Measurements from ENCODE around the gene TRAPPC3L.
"Not testable (repeated sequence)": the region's sequence is repeated elsewhere in the genome, so short reads cannot be mapped to it uniquely, and the experiment has no call there.

TRAPPC3L gene

DNA sequence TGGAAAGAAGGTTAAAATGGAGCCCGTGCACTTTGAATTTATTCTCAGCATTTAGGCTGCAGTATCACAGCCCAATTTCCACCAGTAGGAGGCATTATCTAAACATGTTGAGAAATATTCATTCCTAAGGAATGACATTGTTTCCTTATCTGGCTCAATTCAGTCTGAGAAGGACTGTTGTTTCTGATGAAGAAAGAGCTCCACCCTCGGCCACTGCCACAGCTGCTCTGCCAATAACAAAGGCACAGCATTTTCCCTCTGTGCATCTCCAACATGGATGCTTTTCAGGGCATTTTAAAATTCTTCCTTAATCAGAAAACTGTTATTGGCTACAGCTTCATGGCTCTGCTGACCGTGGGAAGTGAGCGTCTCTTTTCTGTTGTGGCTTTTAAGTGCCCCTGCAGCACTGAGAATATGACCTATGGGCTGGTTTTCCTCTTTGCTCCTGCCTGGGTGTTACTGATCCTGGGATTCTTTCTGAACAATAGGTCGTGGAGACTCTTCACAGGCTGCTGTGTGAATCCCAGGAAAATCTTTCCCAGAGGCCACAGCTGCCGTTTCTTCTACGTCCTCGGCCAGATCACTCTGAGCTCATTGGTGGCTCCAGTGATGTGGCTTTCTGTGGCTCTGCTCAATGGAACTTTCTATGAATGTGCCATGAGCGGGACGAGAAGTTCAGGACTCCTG is 33.9 kb downstream of the TRAPPC3L start, which contains the start of gene CALHM5:
TSS of gene CALHM5 (plus strand) at position 216 of the 687 bp plus-strand sequence. CDS start at position 274, 58 bp downstream.
- Histone ChIP-seq H3K4me1 (ENCODE audit: control insufficient read depth, low read depth, low read length) (peaks cover 8% of the 10 kb centered on the region), H3K4me3 (ENCODE audit: low read length) (no peak within 1 kb of the TSS), H3K9ac (ENCODE audit: low read length) (peak within 1 kb of the TSS; percentile 20), H3K27me3 (ENCODE audit: control insufficient read depth, insufficient read depth, low read length) (no peaks in the 10 kb centered on the region), H3K36me3 (ENCODE audit: control insufficient read depth, low read depth, low read length) (no peaks in the 10 kb centered on the region), H3K9me3 (ENCODE audit: control insufficient read depth, low read depth, low read length) (no peaks in the 10 kb centered on the region), H3K27ac (ENCODE audit: low read length) (peak within 1 kb of the TSS; percentile 27)

DNA sequence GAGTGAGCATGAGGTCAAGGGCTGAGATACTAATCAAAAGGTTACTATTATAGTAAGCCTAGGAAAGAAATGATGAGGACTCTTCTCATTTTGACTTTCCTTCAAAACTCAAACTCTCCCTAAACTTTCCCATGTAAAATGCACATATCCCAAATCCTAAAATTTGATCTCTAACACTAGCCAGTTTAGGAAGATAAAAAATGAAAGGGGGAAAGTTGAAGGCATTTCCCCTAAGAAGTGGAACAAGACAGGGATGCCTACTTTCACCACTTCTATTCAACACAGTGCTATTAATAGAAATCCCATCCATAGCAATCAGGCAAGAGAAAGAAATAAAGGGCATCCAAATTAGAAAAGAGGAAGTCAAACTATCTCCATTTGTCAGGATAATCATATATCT is 37.0 kb downstream of the TRAPPC3L start:
- no peaks in the 10 kb centered on the region for H3K27me3 ChIP-seq (ENCODE audit: control insufficient read depth, insufficient read depth, low read length)
- H3K27ac ChIP-seq (ENCODE audit: low read length) = no peak overlapping the region
- H3K4me1 ChIP-seq (ENCODE audit: control insufficient read depth, low read depth, low read length) = peaks cover 8% of the 10 kb centered on the region
- H3K36me3 ChIP-seq (ENCODE audit: control insufficient read depth, low read depth, low read length) = no peaks in the 10 kb centered on the region
- H3K9me3 ChIP-seq (ENCODE audit: control insufficient read depth, low read depth, low read length) = no peaks in the 10 kb centered on the region
- H3K4me3 ChIP-seq (ENCODE audit: low read length) = no peak overlapping the region
- no peak overlapping the region for H3K9ac ChIP-seq (ENCODE audit: low read length)

GRCh38 chr6:116507324-116507723 is 38.2 kb downstream of the TRAPPC3L start:
- H3K4me1 ChIP-seq (ENCODE audit: control insufficient read depth, low read depth, low read length) = peaks cover 8% of the 10 kb centered on the region
- H3K9ac ChIP-seq (ENCODE audit: low read length) = no peak overlapping the region
- no peak overlapping the region for H3K27ac ChIP-seq (ENCODE audit: low read length)
- no peaks in the 10 kb centered on the region for H3K9me3 ChIP-seq (ENCODE audit: control insufficient read depth, low read depth, low read length)
- H3K4me3 ChIP-seq (ENCODE audit: low read length) = no peak overlapping the region
- no peaks in the 10 kb centered on the region for H3K27me3 ChIP-seq (ENCODE audit: control insufficient read depth, insufficient read depth, low read length)
- H3K36me3 ChIP-seq (ENCODE audit: control insufficient read depth, low read depth, low read length) = no peaks in the 10 kb centered on the region

GRCh38 chr6:116500969-116501433 is 44.5 kb downstream of the TRAPPC3L start:
- Histone ChIP-seq H3K27me3 (ENCODE audit: control insufficient read depth, insufficient read depth, low read length) (no peaks in the 10 kb centered on the region), H3K9ac (ENCODE audit: low read length) (no peak overlapping the region), H3K4me3 (ENCODE audit: low read length) (no peak overlapping the region), H3K4me1 (ENCODE audit: control insufficient read depth, low read depth, low read length) (no peaks in the 10 kb centered on the region), H3K9me3 (ENCODE audit: control insufficient read depth, low read depth, low read length) (no peaks in the 10 kb centered on the region), H3K36me3 (ENCODE audit: control insufficient read depth, low read depth, low read length) (no peaks in the 10 kb centered on the region), H3K27ac (ENCODE audit: low read length) (no peak overlapping the region)

- Histone ChIP-seq H3K27me3 (ENCODE audit: control insufficient read depth, insufficient read depth, low read length) (no peaks in the 10 kb centered on the region), H3K4me1 (ENCODE audit: control insufficient read depth, low read depth, low read length) (peaks cover 1% of the 10 kb centered on the region), H3K9me3 (ENCODE audit: control insufficient read depth, low read depth, low read length) (no peaks in the 10 kb centered on the region), H3K4me3 (ENCODE audit: low read length) (no peak overlapping the region), H3K27ac (ENCODE audit: low read length) (no peak overlapping the region), H3K36me3 (ENCODE audit: control insufficient read depth, low read depth, low read length) (no peaks in the 10 kb centered on the region), H3K9ac (ENCODE audit: low read length) (no peak overlapping the region)
These were observed 48.3 kb downstream of the TRAPPC3L start for GRCh38 chr6:116497113-116497676.

DNA sequence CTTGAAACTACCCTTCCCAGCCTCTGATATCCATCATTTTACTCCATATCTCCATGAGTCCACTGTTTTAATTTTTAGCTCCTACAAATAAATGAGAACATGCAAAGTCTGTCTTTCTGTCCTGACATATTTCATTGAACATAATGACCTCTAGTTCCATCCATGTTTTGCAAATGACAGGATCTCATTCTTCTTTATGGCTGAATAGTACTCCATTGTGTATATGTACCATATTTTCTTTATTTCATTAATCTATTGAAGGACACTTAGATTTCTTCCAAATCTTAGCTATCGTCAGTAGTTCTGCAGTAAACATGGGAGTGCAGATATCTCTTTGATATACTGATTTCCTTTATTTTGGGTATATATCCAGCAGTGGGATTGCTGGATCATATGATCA is 50.3 kb downstream of the TRAPPC3L start:
- H3K9me3 ChIP-seq (ENCODE audit: control insufficient read depth, low read depth, low read length); H3K27ac ChIP-seq (ENCODE audit: low read length); H3K27me3 ChIP-seq (ENCODE audit: control insufficient read depth, insufficient read depth, low read length); H3K4me1 ChIP-seq (ENCODE audit: control insufficient read depth, low read depth, low read length); H3K9ac ChIP-seq (ENCODE audit: low read length); H3K36me3 ChIP-seq (ENCODE audit: control insufficient read depth, low read depth, low read length); H3K4me3 ChIP-seq (ENCODE audit: low read length): not testable (repeated sequence)

- Histone ChIP-seq H3K27ac (ENCODE audit: low read length) (no peak overlapping the region), H3K9ac (ENCODE audit: low read length) (no peak overlapping the region), H3K4me1 (ENCODE audit: control insufficient read depth, low read depth, low read length) (peaks cover 5% of the 10 kb centered on the region), H3K4me3 (ENCODE audit: low read length) (no peak overlapping the region), H3K27me3 (ENCODE audit: control insufficient read depth, insufficient read depth, low read length) (no peaks in the 10 kb centered on the region), H3K36me3 (ENCODE audit: control insufficient read depth, low read depth, low read length) (no peaks in the 10 kb centered on the region), H3K9me3 (ENCODE audit: control insufficient read depth, low read depth, low read length) (no peaks in the 10 kb centered on the region)
These were observed 53.0 kb downstream of the TRAPPC3L start for GRCh38 chr6:116492331-116493067.

- Histone ChIP-seq H3K27me3 (ENCODE audit: control insufficient read depth, insufficient read depth, low read length) (no peaks in the 10 kb centered on the region), H3K36me3 (ENCODE audit: control insufficient read depth, low read depth, low read length) (no peaks in the 10 kb centered on the region), H3K27ac (ENCODE audit: low read length) (no peak overlapping the region), H3K9ac (ENCODE audit: low read length) (no peak overlapping the region), H3K4me3 (ENCODE audit: low read length) (no peak overlapping the region), H3K4me1 (ENCODE audit: control insufficient read depth, low read depth, low read length) (peaks cover 5% of the 10 kb centered on the region), H3K9me3 (ENCODE audit: control insufficient read depth, low read depth, low read length) (no peaks in the 10 kb centered on the region)
These were observed 53.7 kb downstream of the TRAPPC3L start for GRCh38 chr6:116491610-116492330.

DNA sequence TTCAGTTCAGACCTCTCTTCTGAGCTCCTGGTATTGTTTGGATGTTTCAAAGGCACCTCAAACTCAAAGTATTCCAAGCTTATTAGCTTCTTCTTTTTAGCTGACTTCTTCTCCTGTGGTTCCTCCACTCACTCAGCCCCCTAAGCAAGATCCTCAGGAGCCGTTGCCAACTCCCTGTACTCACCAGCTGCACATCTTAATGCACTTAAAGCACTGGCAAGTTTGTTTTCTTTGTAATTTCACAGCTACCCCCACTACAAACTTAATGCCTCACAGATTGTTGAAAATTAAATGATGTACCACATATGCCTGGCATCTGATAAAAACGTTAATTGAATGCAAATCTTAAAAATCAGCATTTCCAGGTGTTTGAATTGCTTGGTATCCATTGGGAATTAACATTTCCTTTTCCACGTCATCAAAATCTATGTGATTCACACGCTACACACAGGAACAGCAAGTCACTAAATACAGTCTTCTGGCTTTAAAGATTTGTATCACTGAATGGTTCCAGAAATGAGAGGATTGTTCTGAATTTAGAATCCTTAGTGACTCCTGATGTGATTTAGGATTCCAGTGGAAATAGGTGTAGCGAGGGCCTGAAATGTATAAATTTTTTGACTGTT is 59.8 kb downstream of the TRAPPC3L start:
- no peaks in the 10 kb centered on the region for H3K36me3 ChIP-seq (ENCODE audit: control insufficient read depth, low read depth, low read length)
- no peaks in the 10 kb centered on the region for H3K27me3 ChIP-seq (ENCODE audit: control insufficient read depth, insufficient read depth, low read length)
- H3K4me3 ChIP-seq (ENCODE audit: low read length) = no peak overlapping the region
- no peak overlapping the region for H3K9ac ChIP-seq (ENCODE audit: low read length)
- no peaks in the 10 kb centered on the region for H3K9me3 ChIP-seq (ENCODE audit: control insufficient read depth, low read depth, low read length)
- H3K4me1 ChIP-seq (ENCODE audit: control insufficient read depth, low read depth, low read length) = no peaks in the 10 kb centered on the region
- H3K27ac ChIP-seq (ENCODE audit: low read length) = no peak overlapping the region

DNA sequence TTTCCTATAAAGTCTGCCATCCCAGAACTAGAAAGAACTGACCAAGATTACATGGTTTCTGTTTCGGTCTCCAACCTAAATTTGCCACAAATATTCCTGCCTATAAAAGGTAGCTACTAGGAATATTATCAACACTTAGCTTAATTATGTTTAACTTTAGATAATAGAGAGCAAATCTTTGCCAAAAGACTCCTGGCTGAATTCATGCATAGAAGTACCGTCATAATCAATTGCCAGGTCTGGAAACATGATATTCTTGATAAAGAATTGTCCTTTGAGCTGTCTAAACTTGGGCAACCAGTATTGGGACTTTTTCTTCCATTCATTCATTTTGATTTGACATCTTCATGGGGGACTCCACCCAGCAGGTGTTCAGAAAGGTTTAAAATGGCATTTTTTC is 61.9 kb downstream of the TRAPPC3L start:
- Histone ChIP-seq H3K36me3 (ENCODE audit: control insufficient read depth, low read depth, low read length) (no peaks in the 10 kb centered on the region), H3K27ac (ENCODE audit: low read length) (no peak overlapping the region), H3K27me3 (ENCODE audit: control insufficient read depth, insufficient read depth, low read length) (no peaks in the 10 kb centered on the region), H3K4me1 (ENCODE audit: control insufficient read depth, low read depth, low read length) (no peaks in the 10 kb centered on the region), H3K4me3 (ENCODE audit: low read length) (no peak overlapping the region), H3K9me3 (ENCODE audit: control insufficient read depth, low read depth, low read length) (no peaks in the 10 kb centered on the region), H3K9ac (ENCODE audit: low read length) (no peak overlapping the region)

GRCh38 chr6:116482780-116483179 is 62.7 kb downstream of the TRAPPC3L start:
- no peak overlapping the region for H3K4me3 ChIP-seq (ENCODE audit: low read length)
- H3K36me3 ChIP-seq (ENCODE audit: control insufficient read depth, low read depth, low read length) = no peaks in the 10 kb centered on the region
- no peak overlapping the region for H3K27ac ChIP-seq (ENCODE audit: low read length)
- H3K9me3 ChIP-seq (ENCODE audit: control insufficient read depth, low read depth, low read length) = no peaks in the 10 kb centered on the region
- H3K4me1 ChIP-seq (ENCODE audit: control insufficient read depth, low read depth, low read length) = no peaks in the 10 kb centered on the region
- no peaks in the 10 kb centered on the region for H3K27me3 ChIP-seq (ENCODE audit: control insufficient read depth, insufficient read depth, low read length)
- no peak overlapping the region for H3K9ac ChIP-seq (ENCODE audit: low read length)
